Heart left ventricle (tissue), 16 donors: ENCODE data around the gene LIMS2. TPM values are rescaled to one million over a fixed set of nuclear protein-coding genes. Genes with fewer than 3 reads are reported as not detected.

Source experiments
- ATAC-seq, 4 donors: fragments of 200-7000 bp; cut with Tn5 transposase; one replicate each; pipeline ENCODE4 v1.9.1; 2020 to 2022; ENCODE audit warnings: moderate library complexity in 4 of 4, mild to moderate bottlenecking in 3 of 4, moderate number of reproducible peaks in 1 of 4
- DNase-seq, 5 donors: peaks; one replicate each; pipeline ENCODE4 v3.0.0-alpha.2; 2020
- H3K27ac ChIP-seq, 12 donors: fragments of 200-600 bp; sonication (generic) in 4 of 12; one replicate each; pipeline versions ENCODE4 v1.5.0 to v1.8.0; 2016 to 2022; ENCODE audit warnings: mild to moderate bottlenecking in 2 of 12
- H3K27me3 ChIP-seq, 9 donors: fragments of 200-600 bp; sonication (generic) in 2 of 9; one replicate each; pipeline versions ENCODE4 v1.5.1 to v1.8.0; 2016 to 2022; ENCODE audit warnings: mild to moderate bottlenecking in 3 of 9
- H3K36me3 ChIP-seq, 9 donors: fragments of 200-600 bp; sonication (generic) in 2 of 9; one replicate each; pipeline versions ENCODE4 v1.5.0 to v1.8.0; 2018 to 2022; ENCODE audit warnings: mild to moderate bottlenecking in 2 of 9
- H3K4me1 ChIP-seq, 12 donors: fragments of 200-600 bp; sonication (generic) in 4 of 12; one replicate each; pipeline versions ENCODE4 v1.5.0 to v1.8.0; 2016 to 2022; ENCODE audit warnings: mild to moderate bottlenecking in 3 of 12
- H3K4me3 ChIP-seq, 12 donors: fragments of 200-600 bp; sonication (generic) in 4 of 12; one replicate each; pipeline versions ENCODE4 v1.5.0 to v1.8.0; 2017 to 2022; ENCODE audit warnings: mild to moderate bottlenecking in 9 of 12, moderate library complexity in 4 of 12
- H3K9me3 ChIP-seq, 12 donors: fragments of 200-600 bp; sonication (generic) in 4 of 12; one replicate each; pipeline versions ENCODE4 v1.5.0 to v1.8.0; 2016 to 2022; ENCODE audit warnings: mild to moderate bottlenecking in 1 of 12
- CTCF ChIP-seq, 12 donors: fragments of 200-600 bp; sonication (generic) in 4 of 12; IDR thresholded peaks; one replicate each; pipeline versions ENCODE4 v1.5.0 to v1.8.0; 2018 to 2022; ENCODE audit warnings: antibody characterized with exemption in 12 of 12, mild to moderate bottlenecking in 5 of 12
- POLR2A ChIP-seq, 2 donors: fragments of 450-650 bp; IDR thresholded peaks; one replicate each; pipeline ENCODE4 v1.6.1; 2017; ENCODE audit warnings: antibody characterized with exemption in 2 of 2, mild to moderate bottlenecking in 2 of 2, moderate library complexity in 2 of 2
- WGBS, 4 donors: extraction: QIAGEN DNeasy Blood & Tissue Kit in 2 of 4; methylation state at CpG; one replicate each; pipeline versions ENCODE4 v1.1.5 to v1.1.7; 2013 to 2018; 5-methylcytosine and 5-hydroxymethylcytosine counted together
- intact Hi-C, 10 donors: fragments of 100-400 bp; cut with DNase I; formaldehyde crosslinking; loops; one replicate each; pipeline versions ENCODE4 v1.11.1 to v1.14.2; 2022
- polyA plus RNA-seq, 2 donors: library from polyadenylated mRNA; stranded (reverse); fragments of 200-250 nt; gene quantifications; one replicate each; pipeline ENCODE4 v1.2.3, GENCODE V29; 2013
- total RNA-seq, 9 donors: library from RNA; depleted of rRNA in 2 of 9; stranded (reverse); fragments of >200 nt in 2 of 9; fragmentation: NEBNext Ultra II Directional in 3 of 9; extraction: Animal tissue kit (Norgen Biotek cat#: 25700) in 3 of 9; gene quantifications; one replicate each; pipeline versions ENCODE4 v1.1.0 to v1.2.4, GENCODE V29; 2016 to 2023
- donor health status: ischemic (EF 13 %, LVEDD 7.1; RV severe dilation, severe dysfunction).
- donor health status: healthy with polysubstance abuse.
- donor health status: DM: no; HTN: yes; CAD: no.
- donor health status: DM: no; HTN: no; CAD: no.
- donor health status: ischemic (EF 25% LVEDD 6.9; RV normal size, moderate dysfunction).
- donor health status: ischemic (EF 25% LVEDD 5.7; RV mildly dilated, moderate dysfunction).
- donor health status: healthy.
- donor health status: DM: yes; HTN: yes; CAD: no.
- donor health status: ischemic (EF 35%, LVEDD 5.7; RV mildly dilated, moderate dysfunction).
- donor health status: nonischemic (EF 11% LVEDD 7.7; RV severe dilation, severe dysfunction).
- donor health status: DM: yes; HTN: yes; CAD: no.
- donor health status: PGD.
- donor health status: ischemic (EF 29% LVEDD 5.4; RV normal size, mild dysfunction).
- donor health status: nonischemic (EF 23%, LVEDD 6.1; RV moderate dilation, normal function).

The LIMS2 gene
- total and polyA plus RNA-seq, 11 donors: 97.1 to 293 (median 158) TPM

DNA sequence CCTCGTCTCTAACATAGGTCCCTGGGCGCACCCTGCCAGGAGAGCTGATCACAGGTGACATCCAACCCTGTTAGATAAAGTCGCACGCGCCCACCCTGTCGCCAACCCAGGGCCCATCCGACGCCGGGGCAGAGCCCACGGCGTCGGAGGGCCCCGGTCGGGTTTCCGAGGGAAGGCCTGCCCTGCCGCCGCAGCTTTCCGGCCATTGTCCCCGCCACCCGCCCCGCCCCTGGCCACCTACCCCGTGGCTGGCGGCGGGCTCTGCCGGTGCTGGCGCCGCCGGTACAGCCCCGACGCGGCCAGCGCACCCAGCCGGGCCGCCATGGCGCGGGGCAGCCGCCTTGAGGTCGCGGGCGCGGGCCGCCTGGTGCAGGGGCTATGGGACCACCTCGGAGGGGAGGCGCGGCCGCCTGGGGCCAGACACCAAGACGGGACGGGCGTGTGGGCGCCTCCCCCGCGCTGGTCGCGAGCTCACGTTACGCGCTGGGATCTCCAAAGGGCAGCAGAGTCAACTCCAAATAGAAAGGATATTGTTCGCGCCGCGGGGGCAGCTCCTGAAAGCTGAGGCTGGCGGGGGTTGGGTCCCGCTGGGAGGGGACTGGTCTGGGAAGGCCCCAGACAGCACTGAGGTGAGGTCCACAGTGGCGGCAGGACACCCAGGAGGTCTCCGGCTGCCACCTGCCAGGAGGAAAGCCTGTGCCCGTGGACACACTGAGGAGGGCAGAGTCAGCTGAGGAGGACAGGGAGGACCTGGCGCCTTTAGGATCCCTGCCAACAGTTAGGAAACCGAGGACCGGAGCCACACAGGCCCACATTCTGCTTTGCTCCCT is 11.1 kb downstream of the LIMS2 start:
- H3K27me3 ChIP-seq: peaks cover 0 to 30% (median 0%) of the 10 kb centered on the region in 9 donors
- TF ChIP-seq POLR2A (IDR thresholded peaks at IDR 0.05) (peak in 1 of 2 donors; percentile 28), CTCF (IDR thresholded peaks at IDR 0.05) (no peak)
- DNase-seq (peak; percentile 58 to 79 (median 71)), ATAC-seq (peak in 3 of 4 donors; percentile 23 to 38 (median 30))
- peaks cover 0 to 10% (median 3%) of the 10 kb centered on the region in 9 donors for H3K36me3 ChIP-seq
- H3K4me3 ChIP-seq: peak overlapping the region in 11 of 12 donors; percentile 21 to 52 (median 43)
- intact Hi-C loops: no loop called here
- peaks cover 9 to 98% (median 78%) of the 10 kb centered on the region in 12 donors for H3K4me1 ChIP-seq
- H3K27ac ChIP-seq: peak overlapping the region; percentile 82 to 98 (median 88)
- WGBS, 4 donors: 11 to 27% (median 17%) methylated on average over 9 to 69 of the region's 69 CpGs
- H3K9me3 ChIP-seq: peaks cover 0 to 11% (median 0%) of the 10 kb centered on the region in 12 donors

DNA sequence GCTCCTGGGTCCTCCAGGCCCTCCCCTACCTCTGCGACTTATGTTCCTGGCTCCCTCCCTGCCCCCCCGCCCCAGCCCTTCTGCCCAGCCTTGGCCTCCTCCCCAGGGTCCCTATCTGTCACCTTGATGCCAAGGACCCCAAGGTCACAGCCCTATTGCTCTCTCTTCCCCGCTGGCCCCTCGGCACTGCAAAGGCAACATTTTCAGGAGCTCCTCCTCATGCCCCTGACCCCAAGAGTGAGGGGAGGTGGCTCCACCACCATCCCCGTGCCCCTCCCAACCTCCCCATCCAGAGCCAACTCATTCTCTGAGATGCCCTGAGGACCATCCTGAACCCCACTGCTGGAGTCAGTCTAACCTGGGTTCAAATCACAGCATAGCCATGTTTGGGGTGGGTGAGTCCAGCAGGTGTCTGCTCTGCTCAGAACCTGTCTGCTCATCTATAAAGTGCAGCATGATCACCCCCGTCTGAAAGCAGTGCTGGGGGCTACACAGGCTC is 11.7 kb downstream of the LIMS2 start:
- H3K4me1 ChIP-seq: peaks cover 13 to 98% (median 80%) of the 10 kb centered on the region in 12 donors
- H3K4me3 ChIP-seq: peak overlapping the region in 9 of 12 donors; percentile 8 to 52 (median 43)
- ATAC-seq (no peak), DNase-seq (peak in 1 of 5 donors; percentile 34)
- H3K9me3 ChIP-seq: peaks cover 0 to 11% (median 0%) of the 10 kb centered on the region in 12 donors
- WGBS, 4 donors: 32 to 46% (median 36%) methylated on average over 5 to 6 of the region's 6 CpGs
- peaks cover 0 to 11% (median 3%) of the 10 kb centered on the region in 9 donors for H3K36me3 ChIP-seq
- TF ChIP-seq CTCF (IDR thresholded peaks at IDR 0.05) (no peak), POLR2A (IDR thresholded peaks at IDR 0.05) (no peak)
- H3K27ac ChIP-seq: peak overlapping the region; percentile 82 to 98 (median 88)
- H3K27me3 ChIP-seq: peaks cover 0 to 30% (median 0%) of the 10 kb centered on the region in 9 donors
- intact Hi-C loops: no loop called here

- DNase-seq (peak in 4 of 5 donors; percentile 18 to 58 (median 29)), ATAC-seq (peak in 1 of 4 donors; percentile 27)
- H3K27me3 ChIP-seq: peaks cover 0 to 30% (median 0%) of the 10 kb centered on the region in 9 donors
- H3K36me3 ChIP-seq: peaks cover 0 to 12% (median 4%) of the 10 kb centered on the region in 9 donors
- TF ChIP-seq CTCF (IDR thresholded peaks at IDR 0.05) (no peak), POLR2A (IDR thresholded peaks at IDR 0.05) (no peak)
- WGBS, 4 donors: 40 to 46% (median 43%) methylated on average over 7 to 9 of the region's 9 CpGs
- intact Hi-C loops: no loop called here
- H3K4me3 ChIP-seq: peak overlapping the region in 9 of 12 donors; percentile 8 to 52 (median 43)
- H3K27ac ChIP-seq: peak overlapping the region; percentile 82 to 98 (median 88)
- H3K4me1 ChIP-seq: peaks cover 13 to 98% (median 83%) of the 10 kb centered on the region in 12 donors
- H3K9me3 ChIP-seq: peaks cover 0 to 7% (median 0%) of the 10 kb centered on the region in 12 donors
Observed at GRCh38 chr2:127662937-127663565, 12.3 kb downstream of the LIMS2 start.
